ENCODE data around the gene CDC14A.
A peak's percentile ranks its signal among the peaks of the same experiment; 100 is the strongest.

Gene CDC14A

DNA sequence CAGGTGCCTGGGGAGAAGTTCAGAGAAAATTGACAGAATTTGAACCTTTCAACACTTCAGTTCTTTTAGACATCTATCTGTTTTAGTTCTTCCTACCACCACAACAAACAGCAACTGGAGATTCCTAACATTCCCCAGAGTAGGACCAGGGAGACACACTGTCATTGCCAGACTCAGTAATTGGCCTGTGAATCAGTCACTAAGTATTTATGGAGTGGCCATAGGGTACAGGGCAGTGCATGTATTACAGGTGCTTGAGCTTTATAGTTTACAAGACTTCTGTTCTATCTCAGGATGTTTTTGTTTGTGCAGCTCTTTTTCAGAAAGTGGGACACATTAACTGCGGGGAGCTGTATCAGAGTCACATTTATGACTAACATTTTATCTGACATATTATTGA is 1.7 kb downstream of the CDC14A start:
- H3K4me3 ChIP-seq (replicated peaks; ENCODE audit: low read depth, low read length), result peak overlapping the region; percentile 90
- DNase-seq (ENCODE audit: extremely low read depth, low read depth), result no peak
- TF ChIP-seq CTCF (IDR thresholded peaks at IDR 0.05; ENCODE audit: low read depth, low read length, missing control alignments), result no peak

- no peak overlapping the region for H3K4me3 ChIP-seq (replicated peaks; ENCODE audit: low read depth, low read length)
- DNase-seq (ENCODE audit: extremely low read depth, low read depth), result no peak
- no peak for TF ChIP-seq CTCF (IDR thresholded peaks at IDR 0.05; ENCODE audit: low read depth, low read length, missing control alignments)
These were observed 2.7 kb downstream of the CDC14A start for GRCh38 chr1:100354971-100355394.

DNA sequence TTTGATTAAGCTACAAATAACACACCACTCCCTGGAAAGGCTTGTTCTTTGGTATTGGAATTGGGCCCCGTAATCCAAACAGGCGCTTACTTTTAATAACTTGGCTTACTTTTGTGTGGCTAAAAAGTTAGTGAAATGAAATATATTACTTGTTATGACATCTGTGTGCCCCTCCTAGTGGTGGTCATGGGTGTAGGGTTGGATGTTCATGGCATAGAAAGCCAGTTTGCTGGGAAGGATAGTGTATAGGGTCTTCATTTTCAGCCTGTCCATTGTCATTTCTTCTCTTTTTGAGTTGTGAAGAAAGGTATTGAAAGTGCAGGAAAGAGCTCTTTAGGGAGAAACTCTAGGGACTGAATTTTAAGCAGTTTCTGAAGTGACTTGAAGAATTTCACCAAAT is 5.9 kb downstream of the CDC14A start:
- DNase-seq (ENCODE audit: extremely low read depth, low read depth), result no peak
- no peak overlapping the region for H3K4me3 ChIP-seq (replicated peaks; ENCODE audit: low read depth, low read length)
- TF ChIP-seq CTCF (IDR thresholded peaks at IDR 0.05; ENCODE audit: low read depth, low read length, missing control alignments), result peak; percentile 52

DNA sequence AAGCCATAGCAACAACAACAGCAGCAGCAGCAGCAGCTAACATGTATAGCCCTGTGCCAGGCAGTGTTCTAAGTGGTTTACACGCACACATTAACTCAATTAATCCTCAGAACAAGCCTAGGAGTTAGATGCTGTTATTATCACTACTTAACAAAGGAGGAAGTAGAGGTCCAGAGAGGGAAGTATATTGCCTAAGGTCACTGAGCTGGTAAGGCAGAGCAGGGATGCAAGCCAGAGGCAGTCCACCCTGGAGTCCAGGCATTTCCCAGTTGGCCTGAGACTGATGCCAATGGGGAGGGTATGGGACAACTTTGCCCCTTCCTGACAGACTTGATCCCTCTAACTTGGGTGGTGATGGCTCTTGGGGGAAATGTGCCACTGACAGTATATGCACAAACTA is 6.8 kb downstream of the CDC14A start:
- H3K4me3 ChIP-seq (replicated peaks; ENCODE audit: low read depth, low read length), result no peak overlapping the region
- no peak for TF ChIP-seq CTCF (IDR thresholded peaks at IDR 0.05; ENCODE audit: low read depth, low read length, missing control alignments)
- no peak for DNase-seq (ENCODE audit: extremely low read depth, low read depth)

DNA sequence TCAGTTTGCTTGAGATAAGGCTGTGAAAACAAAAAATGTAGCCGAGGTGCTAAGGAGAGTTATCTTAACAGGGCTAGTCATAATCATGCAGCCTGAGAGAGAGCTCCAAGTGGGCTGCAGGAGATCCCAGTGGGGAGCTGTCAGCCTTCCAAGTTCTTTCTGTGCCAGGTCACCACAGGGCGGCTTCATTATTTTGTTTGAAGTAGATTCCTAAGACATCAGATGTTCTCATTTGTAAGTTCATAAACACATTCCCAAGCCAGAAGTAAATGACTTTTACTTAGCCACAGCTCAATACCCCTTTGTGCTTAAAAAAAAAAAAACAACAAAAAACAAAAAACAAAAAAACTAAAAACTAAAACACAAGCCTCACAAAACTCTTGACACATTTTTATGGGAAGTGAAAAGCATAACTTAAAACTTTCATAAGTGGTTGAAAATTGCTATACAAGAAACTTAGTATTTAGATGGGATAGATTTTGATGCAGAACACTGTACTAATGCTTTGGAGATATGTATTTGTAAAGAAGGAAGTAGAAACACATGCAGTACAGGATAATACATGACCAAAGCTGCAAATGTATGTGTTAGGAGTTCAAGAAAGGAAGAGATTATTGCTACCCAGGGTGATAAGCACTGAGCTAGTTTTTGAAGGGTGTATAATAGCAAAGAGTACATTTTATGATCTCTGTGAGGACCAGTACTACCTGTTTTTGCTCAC is 8.6 kb downstream of the CDC14A start:
- TF ChIP-seq CTCF (IDR thresholded peaks at IDR 0.05; ENCODE audit: low read depth, low read length, missing control alignments), result no peak
- no peak for DNase-seq (ENCODE audit: extremely low read depth, low read depth)
- no peak overlapping the region for H3K4me3 ChIP-seq (replicated peaks; ENCODE audit: low read depth, low read length)

GRCh38 chr1:100361511-100362089 is 9.3 kb downstream of the CDC14A start:
- no peak overlapping the region for H3K4me3 ChIP-seq (replicated peaks; ENCODE audit: low read depth, low read length)
- TF ChIP-seq CTCF (IDR thresholded peaks at IDR 0.05; ENCODE audit: low read depth, low read length, missing control alignments), result no peak
- DNase-seq (ENCODE audit: extremely low read depth, low read depth), result no peak

Measured in HFF-Myc (cell line).